Activated naive CD8-positive, alpha-beta T cell treated with anti-CD3 and anti-CD28 coated beads for 36 hours (primary cell): ENCODE data around the gene SHC2. TPM values are rescaled to one million over a fixed set of nuclear protein-coding genes. Genes with fewer than 3 reads are reported as not detected.

Source experiments
- DNase-seq: peaks from one replicate; pipeline ENCODE4 v3.0.0; 2021
- H3K27ac Mint-ChIP-seq: one replicate; pipeline ENCODE4 v1.8.0; 2022; ENCODE audit warnings: mild to moderate bottlenecking, moderate library complexity, mixed read lengths
- H3K27me3 Mint-ChIP-seq: one replicate; pipeline ENCODE4 v1.8.0; 2022; ENCODE audit warnings: mild to moderate bottlenecking, mixed read lengths
- H3K36me3 Mint-ChIP-seq: one replicate; pipeline ENCODE4 v1.8.0; 2021; ENCODE audit warnings: mild to moderate bottlenecking, mixed read lengths
- H3K4me1 Mint-ChIP-seq: one replicate; pipeline ENCODE4 v1.8.0; 2021; ENCODE audit warnings: mixed read lengths
- H3K4me3 Mint-ChIP-seq: one replicate; pipeline ENCODE4 v1.8.0; 2022; ENCODE audit warnings: mild to moderate bottlenecking, moderate library complexity, mixed read lengths
- H3K9me3 Mint-ChIP-seq: one replicate; pipeline ENCODE4 v1.8.0; 2022; ENCODE audit warnings: mixed read lengths
- total RNA-seq, 2 experiments: library from RNA; stranded (reverse); gene quantifications; one replicate each; pipeline ENCODE4 v1.2.3, GENCODE V29; 2021

Gene SHC2
- total RNA-seq, 2 experiments from 2014 or later, result 0.32 TPM; not detected in 1

DNA sequence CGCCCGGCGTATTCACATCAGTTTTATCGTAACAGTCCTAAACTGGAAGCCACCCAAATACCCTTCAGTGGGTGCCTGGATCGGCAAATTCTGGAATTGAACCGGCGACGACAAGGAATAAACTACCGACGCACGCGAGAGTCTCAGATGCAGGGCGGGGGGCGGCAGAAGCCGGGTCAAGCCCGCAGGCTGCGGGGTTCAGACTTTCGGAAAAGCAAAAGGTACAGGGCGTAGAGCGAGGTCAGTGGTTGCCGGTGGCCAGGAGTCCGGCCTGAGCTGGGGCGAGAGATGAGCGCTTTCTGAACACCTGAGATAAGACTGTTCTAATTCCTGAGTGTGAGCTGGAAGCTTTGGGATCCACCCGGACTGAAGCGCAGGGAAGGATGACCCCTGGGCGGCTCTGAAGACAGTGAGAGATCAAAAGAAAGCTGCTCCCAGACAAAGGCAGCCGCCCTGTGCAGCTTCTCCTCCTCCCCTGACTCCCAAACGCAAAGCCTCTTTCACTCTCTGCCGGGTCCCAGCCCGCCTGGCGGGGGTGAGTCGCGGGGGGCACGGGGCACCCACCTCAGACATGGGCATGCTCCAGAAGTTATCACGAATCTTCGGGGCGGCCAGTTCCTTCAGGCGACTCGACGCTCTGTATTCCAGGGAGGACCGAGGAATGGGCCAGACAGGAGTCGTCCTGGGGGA, 90.0 kb downstream of the SHC2 start:
- DNase-seq, result no peak
- Mint-ChIP-seq H3K9me3 (no peaks in the 10 kb centered on the region), H3K4me1 (no peaks in the 10 kb centered on the region), H3K27ac (no peak overlapping the region), H3K36me3 (no peaks in the 10 kb centered on the region), H3K4me3 (no peak overlapping the region), H3K27me3 (peaks cover 56% of the 10 kb centered on the region)

GRCh38 chr19:369876-370275, 91.0 kb downstream of the SHC2 start:
- H3K27me3 Mint-ChIP-seq, result peaks cover 53% of the 10 kb centered on the region
- no peaks in the 10 kb centered on the region for H3K36me3 Mint-ChIP-seq
- no peak overlapping the region for H3K4me3 Mint-ChIP-seq
- DNase-seq, result no peak
- H3K4me1 Mint-ChIP-seq, result no peaks in the 10 kb centered on the region
- no peaks in the 10 kb centered on the region for H3K9me3 Mint-ChIP-seq
- H3K27ac Mint-ChIP-seq, result no peak overlapping the region

DNA sequence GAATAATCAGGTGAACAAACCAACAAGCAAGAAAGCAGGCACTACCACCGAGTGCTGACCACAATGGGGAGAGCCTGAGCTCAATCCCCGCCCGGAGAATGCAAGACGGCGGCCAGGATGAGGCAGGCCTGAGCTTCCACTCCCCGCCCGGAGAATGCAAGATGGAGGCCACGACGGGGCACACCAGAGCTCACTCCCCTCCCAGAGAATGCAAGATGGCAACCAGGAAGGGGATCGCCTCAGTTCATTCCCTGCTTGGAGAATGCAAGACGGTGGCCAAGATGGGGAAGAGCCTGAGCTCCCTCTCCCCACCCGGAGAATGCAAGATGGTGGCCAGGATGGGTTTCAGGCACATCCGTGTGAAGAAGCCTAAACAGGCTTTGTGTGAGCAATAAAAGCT, 91.6 kb downstream of the SHC2 start:
- Mint-ChIP-seq H3K9me3 (no peaks in the 10 kb centered on the region), H3K4me1 (no peaks in the 10 kb centered on the region), H3K36me3 (no peaks in the 10 kb centered on the region), H3K4me3 (no peak overlapping the region), H3K27ac (no peak overlapping the region), H3K27me3 (peaks cover 51% of the 10 kb centered on the region)
- no peak for DNase-seq

- Mint-ChIP-seq H3K4me1 (no peaks in the 10 kb centered on the region), H3K9me3 (no peaks in the 10 kb centered on the region), H3K36me3 (no peaks in the 10 kb centered on the region), H3K27me3 (peaks cover 48% of the 10 kb centered on the region), H3K4me3 (no peak overlapping the region), H3K27ac (no peak overlapping the region)
- DNase-seq, result no peak
Measured at GRCh38 chr19:368630-369024, 92.2 kb downstream of the SHC2 start.

DNA sequence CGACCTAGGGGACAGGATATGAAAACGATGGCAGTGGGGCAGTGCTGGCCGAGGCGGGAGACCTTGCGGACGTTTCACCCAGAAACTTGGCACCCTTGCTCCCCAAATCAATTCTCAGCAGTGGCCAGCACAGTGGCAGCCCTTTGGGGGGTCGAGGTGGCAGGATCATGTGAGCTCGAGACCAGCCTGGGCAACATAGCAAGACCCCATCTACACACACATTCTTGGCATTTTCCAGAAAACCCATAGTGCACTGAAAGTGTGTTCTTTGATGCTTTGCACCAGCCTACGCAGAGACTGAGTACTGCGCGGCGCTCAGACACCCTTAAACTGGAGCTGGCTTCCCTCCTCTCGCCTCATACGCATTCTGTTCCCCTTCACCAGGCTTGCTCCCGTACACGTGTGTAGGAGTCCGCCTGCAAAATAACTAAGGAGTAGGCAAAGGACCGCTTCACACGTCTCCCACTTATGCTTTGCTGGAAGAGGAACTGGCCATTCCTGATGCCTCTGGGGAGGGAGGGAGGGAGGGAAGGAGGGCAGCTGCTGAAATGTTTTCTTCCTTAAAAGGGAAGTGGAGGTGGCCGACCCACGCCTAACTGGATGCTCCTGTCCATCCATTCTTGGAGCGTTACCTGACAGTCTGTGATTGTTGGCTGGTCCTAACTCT, 92.7 kb downstream of the SHC2 start:
- H3K36me3 Mint-ChIP-seq, result no peaks in the 10 kb centered on the region
- no peak overlapping the region for H3K4me3 Mint-ChIP-seq
- H3K9me3 Mint-ChIP-seq, result no peaks in the 10 kb centered on the region
- no peak for DNase-seq
- no peak overlapping the region for H3K27ac Mint-ChIP-seq
- H3K27me3 Mint-ChIP-seq, result peaks cover 42% of the 10 kb centered on the region
- H3K4me1 Mint-ChIP-seq, result no peaks in the 10 kb centered on the region

- Mint-ChIP-seq H3K4me1 (no peaks in the 10 kb centered on the region), H3K9me3 (no peaks in the 10 kb centered on the region), H3K27ac (no peak overlapping the region), H3K4me3 (no peak overlapping the region), H3K36me3 (no peaks in the 10 kb centered on the region), H3K27me3 (peaks cover 40% of the 10 kb centered on the region)
- no peak for DNase-seq
Measured at GRCh38 chr19:367561-367960, 93.3 kb downstream of the SHC2 start.

DNA sequence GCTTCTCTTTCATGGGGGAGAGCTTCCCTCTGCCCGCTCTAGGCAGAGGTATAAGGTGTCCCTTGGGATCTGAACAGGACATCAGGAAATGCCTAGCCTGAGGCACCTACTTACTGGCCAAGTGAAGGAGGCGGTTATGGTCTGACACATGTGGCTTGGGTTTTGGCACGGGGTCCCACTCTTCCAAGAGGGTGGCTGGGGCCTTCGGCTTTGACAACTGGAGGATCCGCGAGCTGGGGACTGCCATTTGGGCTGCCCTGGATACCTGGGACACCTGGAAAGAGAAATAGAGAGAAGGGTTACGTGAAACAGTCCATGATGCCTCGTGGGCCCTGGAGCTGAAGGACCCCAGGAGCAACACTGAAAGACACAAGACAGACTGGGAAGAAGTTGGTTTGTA, 93.9 kb downstream of the SHC2 start:
- Mint-ChIP-seq H3K27me3 (peaks cover 39% of the 10 kb centered on the region), H3K9me3 (no peaks in the 10 kb centered on the region), H3K4me3 (no peak overlapping the region), H3K36me3 (no peaks in the 10 kb centered on the region), H3K27ac (no peak overlapping the region), H3K4me1 (no peaks in the 10 kb centered on the region)
- DNase-seq, result no peak

Other genes with a start within 250 kb of the SHC2 start
- gene PLPP2, start 169.6 kb downstream of the SHC2 start, total RNA-seq, result not detected
- gene MIER2, start 116.2 kb downstream of the SHC2 start, total RNA-seq, result 10 to 100 TPM; 17.2 to 18.6 TPM
- under 1 TPM; 0.12 to 0.19 TPM for gene C2CD4C, start 51.9 kb downstream of the SHC2 start, total RNA-seq
- under 1 TPM in 1 of 2 experiments, not detected in 1; 0.21 TPM for gene MADCAM1, start 35.5 kb upstream of the SHC2 start, total RNA-seq
- 10 to 100 TPM in 1 of 2 experiments, 1 to 10 TPM in 1; 9.3 to 10.3 TPM for gene TPGS1, start 46.5 kb upstream of the SHC2 start, total RNA-seq
- gene CDC34, start 70.7 kb upstream of the SHC2 start, total RNA-seq, result 10 to 100 TPM; 46.5 to 48.8 TPM
- gene GZMM, start 83.0 kb upstream of the SHC2 start, total RNA-seq, result 10 to 100 TPM; 42.0 to 49.0 TPM
- 100 to 1,000 TPM; 167 to 168 TPM for gene BSG, start 111.6 kb upstream of the SHC2 start, total RNA-seq
- gene HCN2, start 128.8 kb upstream of the SHC2 start, total RNA-seq, result under 1 TPM; 0.31 to 0.34 TPM
- gene POLRMT, start 172.5 kb upstream of the SHC2 start, total RNA-seq, result 10 to 100 TPM; 73.3 to 74.6 TPM
- gene FGF22, start 178.8 kb upstream of the SHC2 start, total RNA-seq, result not detected
- gene RNF126, start 202.2 kb upstream of the SHC2 start, total RNA-seq, result 100 to 1,000 TPM; 106 to 108 TPM
- 1 to 10 TPM; 6.2 to 6.5 TPM for gene FSTL3, start 215.4 kb upstream of the SHC2 start, total RNA-seq
- gene PRSS57, start 234.4 kb upstream of the SHC2 start, total RNA-seq, result not detected
- not detected for gene PALM, start 247.9 kb upstream of the SHC2 start, total RNA-seq